Dermis microvascular lymphatic vessel endothelial cell (primary cell): ENCODE data around the gene MRPS18B. TPM values are rescaled to one million over a fixed set of nuclear protein-coding genes. Genes with fewer than 3 reads are reported as not detected.

Experiments
- DNase-seq, 2 donors: peaks; one replicate each; pipeline versions ENCODE4 v3.0.0 to v3.0.0-alpha.2; 2010; ENCODE audit warnings: low read depth in 2 of 2
- total RNA-seq: library from RNA; depleted of rRNA; stranded (reverse); fragments of >200 nt; gene quantifications from 2 replicates; pipeline ENCODE4 v1.2.1, GENCODE V29; 2014

Gene MRPS18B
- total RNA-seq = 35.9 and 60.9 TPM in 2 replicates

- peak; percentile 98 for DNase-seq
Measured at GRCh38 chr6:30617565-30618269, at the start of gene MRPS18B. MRPS18B (plus strand) TSS chr6:30617840; CDS start chr6:30617866, 26 bp downstream.

DNA sequence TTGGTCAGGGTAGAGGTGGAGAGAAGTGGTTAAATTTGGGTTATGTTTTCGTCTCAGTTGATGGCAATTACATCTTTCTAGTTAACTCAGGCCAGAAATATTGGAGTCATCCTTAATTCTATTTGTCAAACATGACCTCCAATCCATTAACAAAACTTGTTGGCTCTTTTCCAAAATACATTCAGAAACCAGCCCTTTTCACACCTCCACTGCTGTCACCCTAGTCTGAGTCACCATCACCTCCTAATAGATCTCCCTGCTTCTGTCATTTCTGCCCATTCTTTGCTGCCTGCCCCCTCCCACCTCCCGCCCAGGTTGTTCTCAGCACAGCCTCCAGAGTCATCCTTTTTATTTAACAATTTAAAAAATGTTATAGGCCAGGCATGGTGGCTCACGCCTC, 49.4 kb upstream of the MRPS18B start:
- DNase-seq = peak in 1 of 2 donors; percentile 16

DNA sequence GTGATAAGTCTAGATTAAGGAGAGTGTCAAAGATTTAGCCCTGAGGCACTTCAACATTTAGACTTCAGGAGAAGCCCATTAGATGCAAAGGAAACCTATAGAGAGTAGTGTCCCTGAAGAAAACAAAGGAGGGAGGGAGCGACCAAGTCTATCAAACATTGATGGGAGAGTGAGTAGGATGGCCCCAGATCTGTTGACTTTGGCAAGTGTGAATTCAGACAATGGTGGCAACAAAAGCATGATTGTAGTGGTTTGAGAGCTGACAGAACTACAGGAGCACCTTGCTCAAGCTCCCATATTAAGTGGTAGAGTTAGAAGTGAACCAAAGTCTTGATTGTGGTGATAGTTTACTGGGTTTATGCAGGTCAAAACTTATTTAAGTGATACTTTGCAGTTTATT, 47.4 kb upstream of the MRPS18B start:
- peak in 1 of 2 donors; percentile 35 for DNase-seq

- DNase-seq = peak in 1 of 2 donors; percentile 44
Measured at GRCh38 chr6:30570740-30571074, 46.9 kb upstream of the MRPS18B start.

- DNase-seq = peak; percentile 91 to 98
Measured at GRCh38 chr6:30571075-30571761, 46.4 kb upstream of the MRPS18B start, which contains the start of gene ABCF1. ABCF1 (plus strand) TSS chr6:30571442; CDS start chr6:30571488, 46 bp downstream.

DNA sequence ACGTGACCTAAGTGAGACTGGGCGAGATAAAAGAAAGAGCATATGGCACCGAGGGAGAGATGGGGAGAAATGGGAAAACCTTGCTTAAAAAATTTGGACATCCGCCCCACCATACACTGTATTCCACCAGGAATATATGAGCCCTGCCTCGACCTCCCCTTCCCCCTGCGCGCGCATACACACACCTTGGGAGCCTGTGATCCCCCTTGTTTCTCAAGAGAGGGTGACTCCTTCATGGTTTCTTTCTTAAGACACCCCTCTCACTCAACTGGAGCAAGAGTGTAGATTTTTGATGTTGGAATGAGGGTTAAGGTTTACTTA, 45.9 kb upstream of the MRPS18B start:
- DNase-seq = no peak

DNA sequence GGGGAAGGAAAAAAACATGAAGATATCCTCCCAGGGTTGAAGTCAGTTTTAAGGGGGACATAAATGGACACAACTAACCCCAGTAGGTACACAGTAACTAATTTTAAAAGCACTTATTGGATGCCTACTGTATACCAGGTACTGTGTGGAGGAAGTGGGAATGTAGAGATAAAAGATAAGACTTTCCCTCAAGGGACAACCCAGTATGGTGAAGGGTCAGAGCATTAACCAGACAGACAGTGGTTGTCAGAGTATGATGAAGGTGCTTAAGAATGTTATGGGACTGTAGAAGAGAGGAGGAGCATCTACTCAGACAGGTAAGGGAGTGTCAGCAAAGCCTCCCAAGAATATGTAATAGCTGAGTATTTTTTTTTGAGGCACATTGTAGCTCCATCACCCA, 45.5 kb upstream of the MRPS18B start:
- DNase-seq = no peak

- no peak for DNase-seq
Measured at GRCh38 chr6:30573113-30573512, 44.5 kb upstream of the MRPS18B start.

DNA sequence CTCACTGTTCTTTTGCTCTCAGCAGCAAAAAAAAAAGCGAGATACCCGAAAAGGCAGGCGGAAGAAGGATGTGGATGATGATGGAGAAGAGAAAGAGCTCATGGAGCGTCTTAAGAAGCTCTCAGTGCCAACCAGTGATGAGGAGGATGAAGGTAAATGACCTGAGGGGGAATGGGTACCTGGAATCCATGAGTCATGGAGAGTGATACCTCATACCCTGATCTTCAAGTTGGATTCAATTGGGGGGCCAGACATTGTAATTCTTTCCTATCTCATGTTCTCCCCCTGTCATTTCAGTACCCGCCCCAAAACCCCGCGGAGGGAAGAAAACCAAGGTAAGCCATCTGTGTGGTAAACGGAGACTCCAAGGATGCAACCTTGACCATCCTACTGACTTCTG, 39.6 kb upstream of the MRPS18B start:
- no peak for DNase-seq

- DNase-seq = no peak
Measured at GRCh38 chr6:30583921-30584320, 33.7 kb upstream of the MRPS18B start.

GRCh38 chr6:30589754-30590358, 27.8 kb upstream of the MRPS18B start:
- no peak for DNase-seq

DNA sequence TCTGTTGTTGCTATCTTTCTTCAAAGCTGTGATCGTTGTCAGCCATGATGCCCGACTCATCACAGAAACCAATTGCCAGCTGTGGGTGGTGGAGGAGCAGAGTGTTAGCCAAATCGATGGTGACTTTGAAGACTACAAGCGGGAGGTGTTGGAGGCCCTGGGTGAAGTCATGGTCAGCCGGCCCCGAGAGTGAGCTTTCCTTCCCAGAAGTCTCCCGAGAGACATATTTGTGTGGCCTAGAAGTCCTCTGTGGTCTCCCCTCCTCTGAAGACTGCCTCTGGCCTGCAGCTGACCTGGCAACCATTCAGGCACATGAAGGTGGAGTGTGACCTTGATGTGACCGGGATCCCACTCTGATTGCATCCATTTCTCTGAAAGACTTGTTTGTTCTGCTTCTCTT, 27.1 kb upstream of the MRPS18B start:
- no peak for DNase-seq

GRCh38 chr6:30591008-30591407, 26.6 kb upstream of the MRPS18B start:
- no peak for DNase-seq

DNA sequence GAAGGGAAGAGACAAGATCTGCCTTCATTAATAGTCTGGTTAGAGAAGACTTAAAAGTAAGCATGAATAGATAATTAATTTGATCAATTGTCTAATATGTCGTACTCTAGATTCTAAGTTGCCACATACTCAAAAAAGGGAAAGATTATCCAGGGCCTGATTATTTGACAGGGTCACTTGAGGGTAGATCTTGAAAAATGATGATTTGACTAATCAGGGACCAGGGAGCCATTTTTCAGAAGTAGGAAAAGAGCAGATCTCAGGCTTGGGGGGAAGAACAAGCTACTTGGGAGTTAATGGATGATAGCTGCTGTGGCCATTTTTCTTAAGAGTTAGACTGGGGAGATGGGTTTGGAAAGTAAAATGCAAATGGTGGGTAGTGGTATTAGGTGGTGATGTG, 25.4 kb upstream of the MRPS18B start:
- no peak for DNase-seq

DNA sequence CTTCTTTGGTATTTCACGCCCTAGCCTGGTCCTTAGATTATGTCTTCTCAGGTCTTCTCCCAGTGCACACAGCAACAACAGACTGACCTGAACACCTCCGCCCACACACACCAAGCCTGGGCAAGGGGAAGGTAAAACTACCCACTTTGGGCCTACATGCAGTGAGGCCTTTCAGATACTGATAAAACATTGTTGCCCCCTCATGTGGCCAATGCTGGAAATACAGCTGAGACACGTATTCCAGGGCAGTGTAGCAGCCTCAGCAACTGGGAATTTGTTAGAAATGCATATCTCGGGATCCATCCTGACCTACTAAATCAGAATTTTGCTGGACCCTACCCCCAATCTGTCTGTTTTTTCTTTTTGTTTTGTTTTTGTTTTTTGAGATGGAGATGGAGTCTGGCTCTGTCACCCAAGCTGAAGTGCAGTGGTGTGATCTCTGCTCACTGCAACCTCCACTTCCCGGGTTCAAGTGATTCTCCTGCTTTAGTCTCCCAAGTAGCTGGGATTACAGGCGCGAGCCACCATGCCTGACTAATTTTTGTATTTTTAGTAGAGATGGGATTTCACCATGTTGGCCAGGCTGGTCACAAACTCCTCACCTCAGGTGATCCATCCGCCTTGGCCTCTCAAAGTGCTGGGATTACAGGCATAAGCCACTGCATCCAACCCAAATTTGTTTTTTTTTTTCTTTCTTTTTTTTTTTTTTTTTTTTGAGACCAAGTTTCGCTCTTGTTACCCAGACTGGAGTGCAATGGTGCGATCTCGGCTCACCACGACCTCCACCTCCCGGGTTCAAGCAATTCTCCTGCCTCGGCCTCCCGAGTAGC, 20.1 kb upstream of the MRPS18B start:
- DNase-seq = peak; percentile 75 to 83

DNA sequence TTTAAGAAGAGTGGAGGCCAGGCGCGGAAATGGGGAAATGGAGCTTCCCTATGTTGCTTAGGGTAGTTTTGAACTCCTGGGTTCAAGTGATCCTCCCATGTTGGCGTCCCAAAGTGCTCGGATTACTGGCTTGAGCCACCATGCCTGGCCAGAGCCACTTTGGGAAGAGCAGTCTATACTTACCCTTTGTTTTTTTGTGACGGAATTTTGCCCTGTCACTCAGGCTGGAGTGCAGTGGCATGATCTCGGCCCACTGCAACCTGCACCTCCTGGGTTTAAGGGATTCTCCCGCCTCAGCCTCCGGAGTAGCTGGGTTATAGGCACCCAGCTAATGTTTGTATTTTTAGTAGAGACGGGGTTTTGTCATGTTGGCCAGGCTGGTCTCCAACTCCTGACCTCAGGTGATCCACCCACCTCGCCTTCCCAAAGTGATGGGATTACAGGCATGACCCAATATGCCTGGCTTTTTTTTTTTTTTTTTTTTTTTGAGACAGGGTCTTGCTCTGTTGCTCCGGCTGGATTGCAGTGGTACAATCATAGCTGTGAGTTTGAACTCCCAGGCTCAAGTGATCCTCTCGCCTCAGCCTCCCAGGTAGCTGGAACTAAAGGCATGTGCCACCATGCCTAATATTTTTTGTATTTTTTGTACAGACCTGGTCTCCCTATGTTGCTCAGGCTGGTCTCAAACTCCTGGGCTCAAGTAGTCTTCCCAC, 18.6 kb upstream of the MRPS18B start:
- no peak for DNase-seq

GRCh38 chr6:30599625-30600324, 17.9 kb upstream of the MRPS18B start:
- peak in 1 of 2 donors; percentile 28 for DNase-seq

- DNase-seq = no peak
Measured at GRCh38 chr6:30600451-30600961, 17.1 kb upstream of the MRPS18B start.

- DNase-seq = no peak
Measured at GRCh38 chr6:30601436-30601814, 16.2 kb upstream of the MRPS18B start.

GRCh38 chr6:30601815-30602641, 15.6 kb upstream of the MRPS18B start:
- no peak for DNase-seq
